Amniotic epithelial cell (primary cell): ENCODE results near the gene TEKT1.

Source experiments
- DNase-seq: peaks from one replicate; pipeline ENCODE4 v3.0.0-alpha.2; 2010; ENCODE audit warnings: low read depth

The TEKT1 gene

GRCh38 chr17:6757747-6758146 lies 73.8 kb downstream of the TEKT1 start:
- DNase-seq: no peak

GRCh38 chr17:6756425-6757031 lies 75.0 kb downstream of the TEKT1 start:
- DNase-seq: no peak

GRCh38 chr17:6755731-6756184 lies 75.8 kb downstream of the TEKT1 start, which contains the start of gene XAF1:
Gene XAF1 (plus strand): TSS chr17:6756046. CDS start chr17:6756079, 33 bp downstream.
- peak; percentile 55 for DNase-seq

- DNase-seq: peak; percentile 38
These were observed 76.2 kb downstream of the TEKT1 start for GRCh38 chr17:6755281-6755680.

- peak; percentile 3 for DNase-seq
These were observed 78.0 kb downstream of the TEKT1 start for GRCh38 chr17:6753546-6753945.

- DNase-seq: peak; percentile 87
These were observed 78.5 kb downstream of the TEKT1 start for GRCh38 chr17:6753006-6753445.

- DNase-seq: peak; percentile 100
These were observed 79.2 kb downstream of the TEKT1 start for GRCh38 chr17:6752068-6752909.

GRCh38 chr17:6749519-6749918 lies 82.0 kb downstream of the TEKT1 start:
- peak; percentile 15 for DNase-seq

GRCh38 chr17:6748617-6749016 lies 82.9 kb downstream of the TEKT1 start:
- DNase-seq: peak; percentile 7
